Dendritic cell treated with granulocyte-macrophage colony-stimulating factor and Interleukin-4, amounts not matched to agents 40 ng/mL and 50 ng/mL, for 4 days (primary cell): Measurements from ENCODE around the gene SLC2A10.

Experiments
- H3K27ac Mint-ChIP-seq: one replicate; pipeline ENCODE4 v1.8.0; 2022; ENCODE audit warnings: mild to moderate bottlenecking, mixed read lengths
- H3K27me3 Mint-ChIP-seq: one replicate; pipeline ENCODE4 v1.8.0; 2022; ENCODE audit warnings: mild to moderate bottlenecking, mixed read lengths
- H3K36me3 Mint-ChIP-seq: one replicate; pipeline ENCODE4 v1.8.0; 2022; ENCODE audit warnings: low read depth, mixed read lengths
- H3K4me1 Mint-ChIP-seq: one replicate; pipeline ENCODE4 v1.8.0; 2022; ENCODE audit warnings: low read depth, mixed read lengths
- H3K4me3 Mint-ChIP-seq: one replicate; pipeline ENCODE4 v1.8.0; 2022; ENCODE audit warnings: mild to moderate bottlenecking, moderate library complexity, mixed read lengths
- H3K9me3 Mint-ChIP-seq: one replicate; pipeline ENCODE4 v1.8.0; 2022; ENCODE audit warnings: mixed read lengths
- intact Hi-C: fragments of 100-400 bp; cut with micrococcal nuclease; formaldehyde crosslinking; loops from one replicate; pipeline ENCODE4 v1.15.0; 2022

The SLC2A10 gene

DNA sequence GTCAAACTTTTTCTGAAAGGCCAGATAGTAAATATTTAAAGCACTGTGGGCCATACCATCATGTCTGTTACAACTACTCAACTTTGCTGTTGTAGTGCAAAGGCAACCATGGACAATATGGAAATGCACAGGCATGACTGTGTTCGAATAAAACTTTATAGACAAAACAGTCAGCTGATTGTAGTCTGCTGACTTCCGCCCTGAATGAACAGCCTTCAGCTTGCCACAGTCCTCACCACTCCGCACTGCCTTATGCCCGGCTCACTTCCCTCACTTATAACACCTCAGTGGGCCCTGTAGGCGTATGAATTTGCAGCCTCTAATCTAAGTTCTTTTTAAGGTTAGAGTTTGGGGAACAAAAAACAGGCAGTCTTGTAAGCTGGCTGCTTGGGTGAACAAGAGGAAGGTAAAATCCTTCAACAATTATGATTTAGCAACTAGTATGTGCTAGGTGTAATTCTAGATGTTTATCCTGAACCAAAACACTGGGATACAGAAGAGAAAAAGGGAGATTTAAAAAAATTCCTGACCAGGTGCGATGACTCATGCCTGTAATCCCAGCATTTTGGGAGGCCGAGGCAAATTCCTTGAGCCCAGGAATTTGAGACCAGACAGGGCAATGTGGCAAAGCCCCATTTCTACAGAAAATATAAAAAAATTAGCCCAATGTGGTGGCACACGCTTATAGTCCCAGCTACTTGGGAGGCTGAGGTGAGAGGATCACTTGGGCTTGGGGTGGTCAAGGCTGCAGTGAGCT, 6.8 kb upstream of the SLC2A10 start:
- Mint-ChIP-seq H3K27me3 (peaks cover 9% of the 10 kb centered on the region), H3K4me1 (no peaks in the 10 kb centered on the region), H3K9me3 (no peaks in the 10 kb centered on the region), H3K36me3 (no peaks in the 10 kb centered on the region), H3K27ac (no peak overlapping the region), H3K4me3 (no peak overlapping the region)
- intact Hi-C loops: no loop called here

DNA sequence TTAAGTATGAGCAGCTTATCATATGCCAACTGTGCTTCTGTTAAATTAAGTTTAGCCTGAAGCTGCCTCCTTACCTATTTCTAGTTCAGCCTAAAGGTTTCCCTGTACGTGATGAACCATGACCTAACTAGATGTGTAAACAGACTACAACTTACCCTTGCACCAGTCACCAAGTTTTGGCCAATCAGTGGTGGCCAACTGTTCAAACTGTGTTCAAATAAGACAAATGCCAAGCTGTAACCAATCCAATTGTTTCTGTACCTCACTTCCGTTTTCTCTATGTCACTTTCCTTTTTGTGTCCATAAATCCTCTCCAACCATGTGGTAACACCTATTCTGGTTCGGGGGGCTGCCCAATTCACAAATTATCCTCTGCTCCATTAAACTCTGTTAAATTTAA, 6.0 kb upstream of the SLC2A10 start:
- no peaks in the 10 kb centered on the region for H3K36me3 Mint-ChIP-seq
- peaks cover 12% of the 10 kb centered on the region for H3K27me3 Mint-ChIP-seq
- H3K4me1 Mint-ChIP-seq: no peaks in the 10 kb centered on the region
- no peak overlapping the region for H3K4me3 Mint-ChIP-seq
- no peak overlapping the region for H3K27ac Mint-ChIP-seq
- intact Hi-C loops: no loop called here
- no peaks in the 10 kb centered on the region for H3K9me3 Mint-ChIP-seq

GRCh38 chr20:46704714-46705377, 4.6 kb upstream of the SLC2A10 start:
- H3K4me1 Mint-ChIP-seq: peaks cover 9% of the 10 kb centered on the region
- peaks cover 22% of the 10 kb centered on the region for H3K27me3 Mint-ChIP-seq

DNA sequence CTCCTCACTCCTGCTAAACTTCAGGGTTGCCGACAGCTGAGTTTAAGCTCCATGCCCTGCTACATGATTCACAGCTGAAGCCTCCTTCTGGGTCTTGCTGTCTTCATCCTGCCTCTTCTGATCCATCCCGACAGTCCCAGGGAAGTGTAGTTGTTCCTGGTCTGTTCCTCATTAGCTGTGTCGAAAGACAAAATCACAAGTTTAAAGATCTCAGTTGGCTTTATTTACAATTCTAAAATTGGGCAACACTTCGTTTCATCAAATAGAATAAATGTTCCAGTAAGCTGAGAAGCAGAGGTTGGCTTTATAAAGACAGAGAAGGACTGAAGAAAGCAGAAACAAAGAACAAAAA, 4.1 kb upstream of the SLC2A10 start:
- Mint-ChIP-seq H3K9me3 (no peaks in the 10 kb centered on the region), H3K4me3 (no peak overlapping the region), H3K36me3 (no peaks in the 10 kb centered on the region), H3K4me1 (peaks cover 14% of the 10 kb centered on the region), H3K27ac (no peak overlapping the region), H3K27me3 (peaks cover 27% of the 10 kb centered on the region)
- intact Hi-C loops: no loop called here

More at GRCh38 chr20:46704714-46705377, 4.6 kb upstream of the SLC2A10 start:
- no peak overlapping the region for H3K4me3 Mint-ChIP-seq
- no peaks in the 10 kb centered on the region for H3K9me3 Mint-ChIP-seq
- intact Hi-C loops: no loop called here
- H3K27ac Mint-ChIP-seq: no peak overlapping the region
- no peaks in the 10 kb centered on the region for H3K36me3 Mint-ChIP-seq

DNA sequence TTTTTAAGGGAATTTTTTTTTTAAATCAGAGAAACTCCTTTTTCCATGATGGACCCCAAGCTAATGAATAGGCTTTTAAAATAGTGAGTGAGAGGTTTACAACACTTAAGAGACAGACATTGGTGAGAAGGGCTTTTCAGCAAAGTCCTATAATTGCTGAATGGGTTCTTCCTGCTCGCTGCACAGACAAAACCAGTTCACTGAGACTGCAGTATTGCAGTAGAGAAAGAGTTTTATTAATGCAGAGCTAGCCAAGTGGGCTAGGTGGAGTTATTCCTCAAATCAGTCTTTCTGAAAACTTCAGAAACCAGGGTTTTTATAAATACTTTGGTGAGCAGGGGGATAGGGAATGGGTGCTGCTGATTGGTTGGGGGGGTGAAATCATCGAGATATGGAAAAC, 3.2 kb upstream of the SLC2A10 start:
- Mint-ChIP-seq H3K4me3 (no peak overlapping the region), H3K36me3 (no peaks in the 10 kb centered on the region), H3K27ac (no peak overlapping the region), H3K4me1 (peaks cover 14% of the 10 kb centered on the region), H3K9me3 (no peaks in the 10 kb centered on the region), H3K27me3 (peaks cover 27% of the 10 kb centered on the region)
- intact Hi-C loops: no loop called here

DNA sequence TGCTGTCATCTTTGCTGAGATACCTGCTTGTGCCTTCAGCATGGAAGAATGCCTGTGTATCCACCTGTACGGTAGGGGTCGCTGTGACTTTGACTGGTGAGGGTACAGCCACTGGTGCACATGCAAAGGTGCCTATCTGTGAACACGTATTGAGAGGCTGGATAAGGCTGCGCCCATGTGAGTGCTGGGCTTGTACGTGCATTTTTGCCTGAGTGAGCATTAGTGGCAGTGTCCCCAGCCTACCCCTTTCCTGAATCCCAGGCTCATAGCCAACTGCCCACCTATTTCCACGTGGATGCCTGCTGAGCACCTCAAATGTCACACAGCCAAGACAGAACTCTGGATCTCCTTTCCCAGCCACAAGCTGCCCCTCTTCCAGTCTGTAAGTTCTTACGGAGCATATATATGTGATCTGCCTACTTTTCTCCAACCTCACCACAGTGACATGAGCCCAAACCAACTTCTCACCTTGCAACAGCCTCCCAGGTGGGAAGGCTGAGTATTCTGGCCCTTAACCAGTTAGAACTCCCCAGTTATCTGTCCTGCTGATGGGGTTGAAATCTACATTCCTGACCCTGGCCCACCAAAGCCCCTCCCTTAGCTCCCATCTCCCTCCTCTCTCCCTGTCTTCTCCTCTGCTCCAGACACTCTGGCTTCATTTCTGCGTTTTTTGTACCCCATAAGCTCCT, 1.1 kb upstream of the SLC2A10 start:
- Mint-ChIP-seq H3K27ac (no peak overlapping the region), H3K36me3 (no peaks in the 10 kb centered on the region), H3K27me3 (peaks cover 27% of the 10 kb centered on the region), H3K4me3 (no peak overlapping the region), H3K4me1 (peaks cover 14% of the 10 kb centered on the region), H3K9me3 (no peaks in the 10 kb centered on the region)
- intact Hi-C loops: no loop called here

DNA sequence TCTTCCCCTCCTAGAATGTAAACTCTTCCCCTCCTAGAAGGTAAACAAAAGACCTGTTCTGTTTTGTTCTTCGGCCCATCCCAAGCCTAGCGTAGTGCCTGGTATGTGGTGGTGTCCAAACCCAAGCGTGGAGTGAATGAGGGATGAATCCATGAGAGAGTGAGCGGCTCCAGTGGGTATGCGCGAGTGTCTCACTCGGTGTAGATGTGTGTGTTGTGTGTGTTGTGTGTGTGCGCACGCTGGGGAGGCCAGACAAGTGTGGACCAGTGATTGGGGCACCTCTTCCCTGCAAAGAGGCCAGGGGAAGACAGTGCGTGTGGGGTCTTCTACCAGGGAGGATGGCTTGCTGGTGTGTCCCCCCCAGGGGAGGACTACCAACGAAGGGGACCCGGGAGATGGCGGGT, 392 bp upstream of the SLC2A10 start:
- Mint-ChIP-seq H3K9me3 (no peaks in the 10 kb centered on the region), H3K27ac (peak overlapping the region; percentile 31), H3K27me3 (peaks cover 27% of the 10 kb centered on the region), H3K36me3 (no peaks in the 10 kb centered on the region), H3K4me3 (peak overlapping the region; percentile 71), H3K4me1 (peaks cover 14% of the 10 kb centered on the region)
- intact Hi-C loops: no loop called here

DNA sequence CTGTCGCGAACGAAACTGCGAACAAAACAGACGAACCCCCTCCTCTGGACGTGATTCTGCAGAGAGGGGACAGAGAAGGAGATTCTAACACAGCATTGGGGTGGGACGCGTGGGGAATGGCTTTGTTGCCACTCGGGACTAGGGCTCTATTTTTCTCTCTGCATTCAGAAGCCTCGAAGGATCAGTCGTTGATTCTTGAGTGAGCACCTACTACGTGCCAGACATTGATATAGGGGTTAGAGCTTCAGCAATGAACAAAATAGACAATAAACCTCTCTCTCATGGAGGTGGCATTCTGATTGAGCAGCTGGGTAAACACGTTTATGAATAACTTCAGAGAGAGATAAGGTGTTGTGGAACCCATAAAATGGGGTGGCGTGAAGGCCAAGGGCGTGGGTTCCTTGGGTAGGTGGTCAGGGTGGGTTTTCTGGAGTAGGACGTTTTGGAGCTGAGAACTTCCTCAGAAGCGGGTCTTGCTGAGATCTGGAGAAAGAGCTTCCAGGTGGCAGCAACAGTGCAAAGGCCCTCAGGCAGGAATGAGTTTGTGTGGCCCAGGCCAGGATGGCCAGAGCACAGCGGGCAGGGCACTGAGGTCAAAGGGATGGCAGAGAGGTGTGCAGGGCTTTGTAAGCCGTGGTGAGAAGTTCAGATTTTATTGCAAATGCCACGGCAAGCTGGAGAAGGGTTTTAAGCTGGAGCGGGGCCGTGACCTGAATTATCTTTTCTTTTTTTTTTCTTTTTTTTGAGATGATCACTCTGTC, 884 bp downstream of the SLC2A10 start:
- Mint-ChIP-seq H3K36me3 (no peaks in the 10 kb centered on the region), H3K4me3 (peak overlapping the region; percentile 79), H3K4me1 (peaks cover 18% of the 10 kb centered on the region), H3K27ac (peak overlapping the region; percentile 45), H3K27me3 (peaks cover 24% of the 10 kb centered on the region), H3K9me3 (no peaks in the 10 kb centered on the region)
- intact Hi-C loops: no loop called here

- intact Hi-C loops: no loop called here
- H3K27me3 Mint-ChIP-seq: peaks cover 21% of the 10 kb centered on the region
- no peak overlapping the region for H3K27ac Mint-ChIP-seq
These were observed 2.7 kb downstream of the SLC2A10 start for GRCh38 chr20:46712056-46712636.

DNA sequence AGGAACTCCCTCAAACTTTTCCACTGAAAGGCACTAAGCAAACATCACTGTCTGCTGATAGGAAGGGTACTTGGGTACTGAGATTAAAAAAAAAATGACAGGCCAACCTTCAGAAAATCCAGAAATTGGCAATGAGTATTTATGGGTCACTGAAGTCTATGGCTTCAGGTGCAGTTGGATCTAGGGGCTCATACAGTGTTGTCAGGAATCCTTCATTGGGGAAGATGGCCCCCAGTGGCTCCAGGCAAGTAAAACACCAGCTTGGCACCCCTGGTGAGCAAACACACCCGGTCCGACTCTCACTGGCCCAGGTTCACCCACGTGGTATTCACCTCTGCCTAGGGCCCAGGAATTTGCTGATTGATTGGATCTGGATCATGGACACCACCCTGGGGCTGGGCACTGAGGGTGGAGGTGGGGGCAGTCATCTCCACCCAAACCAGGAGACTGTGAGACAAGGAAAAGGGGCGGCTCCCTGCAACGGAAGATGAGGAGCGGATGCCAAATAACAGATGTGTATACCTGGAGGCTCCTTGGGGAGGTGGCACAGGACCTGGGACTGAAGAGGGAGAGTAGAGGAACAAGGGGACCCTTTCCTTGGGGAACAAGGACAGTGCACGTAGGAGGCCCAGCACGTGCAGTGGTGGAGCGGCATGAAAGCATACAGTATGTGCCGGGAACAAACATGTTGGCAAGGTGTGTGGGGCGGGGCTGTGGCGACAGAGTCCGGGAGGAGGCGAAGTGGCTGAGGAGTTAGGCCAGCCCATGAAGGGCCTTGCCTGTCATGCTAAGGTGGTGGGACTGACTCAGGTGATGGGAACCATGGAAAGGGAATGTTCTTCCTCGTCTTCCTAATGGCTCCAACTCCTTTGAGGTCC, 4.7 kb downstream of the SLC2A10 start:
- H3K4me3 Mint-ChIP-seq: no peak overlapping the region
- H3K4me1 Mint-ChIP-seq: peaks cover 18% of the 10 kb centered on the region
- no peak overlapping the region for H3K27ac Mint-ChIP-seq
- intact Hi-C loops: no loop called here
- H3K36me3 Mint-ChIP-seq: no peaks in the 10 kb centered on the region
- peaks cover 10% of the 10 kb centered on the region for H3K27me3 Mint-ChIP-seq
- no peaks in the 10 kb centered on the region for H3K9me3 Mint-ChIP-seq

More at GRCh38 chr20:46712056-46712636, 2.7 kb downstream of the SLC2A10 start:
- no peaks in the 10 kb centered on the region for H3K9me3 Mint-ChIP-seq
- H3K36me3 Mint-ChIP-seq: no peaks in the 10 kb centered on the region
- H3K4me1 Mint-ChIP-seq: peaks cover 23% of the 10 kb centered on the region
- no peak overlapping the region for H3K4me3 Mint-ChIP-seq

DNA sequence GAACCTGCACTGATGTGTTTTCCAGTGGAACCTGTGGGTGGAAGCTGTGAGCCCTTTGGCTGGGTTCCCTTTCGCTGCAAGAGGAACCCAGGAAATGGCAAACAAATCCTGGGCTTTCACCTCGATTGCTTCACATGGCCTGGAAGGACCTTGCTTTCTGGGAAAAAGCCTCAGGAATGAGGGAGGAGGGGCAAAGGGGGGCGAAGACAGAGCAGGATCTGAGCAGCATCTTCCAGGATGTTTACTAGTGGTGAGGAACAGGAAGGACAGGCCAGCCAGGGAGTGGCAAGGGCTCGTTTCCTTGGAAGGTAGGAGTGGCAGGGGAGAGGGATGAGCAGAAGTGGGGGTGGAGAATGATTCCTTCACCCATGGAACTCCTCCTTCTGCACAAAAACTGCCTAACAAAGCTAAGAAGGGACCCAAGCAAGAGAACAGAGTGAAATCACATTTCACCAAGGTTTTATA, 5.9 kb downstream of the SLC2A10 start:
- no peak overlapping the region for H3K27ac Mint-ChIP-seq
- intact Hi-C loops: no loop called here
- no peak overlapping the region for H3K4me3 Mint-ChIP-seq
- peaks cover 9% of the 10 kb centered on the region for H3K4me1 Mint-ChIP-seq
- no peaks in the 10 kb centered on the region for H3K36me3 Mint-ChIP-seq
- H3K27me3 Mint-ChIP-seq: peaks cover 3% of the 10 kb centered on the region
- peaks cover 6% of the 10 kb centered on the region for H3K9me3 Mint-ChIP-seq

DNA sequence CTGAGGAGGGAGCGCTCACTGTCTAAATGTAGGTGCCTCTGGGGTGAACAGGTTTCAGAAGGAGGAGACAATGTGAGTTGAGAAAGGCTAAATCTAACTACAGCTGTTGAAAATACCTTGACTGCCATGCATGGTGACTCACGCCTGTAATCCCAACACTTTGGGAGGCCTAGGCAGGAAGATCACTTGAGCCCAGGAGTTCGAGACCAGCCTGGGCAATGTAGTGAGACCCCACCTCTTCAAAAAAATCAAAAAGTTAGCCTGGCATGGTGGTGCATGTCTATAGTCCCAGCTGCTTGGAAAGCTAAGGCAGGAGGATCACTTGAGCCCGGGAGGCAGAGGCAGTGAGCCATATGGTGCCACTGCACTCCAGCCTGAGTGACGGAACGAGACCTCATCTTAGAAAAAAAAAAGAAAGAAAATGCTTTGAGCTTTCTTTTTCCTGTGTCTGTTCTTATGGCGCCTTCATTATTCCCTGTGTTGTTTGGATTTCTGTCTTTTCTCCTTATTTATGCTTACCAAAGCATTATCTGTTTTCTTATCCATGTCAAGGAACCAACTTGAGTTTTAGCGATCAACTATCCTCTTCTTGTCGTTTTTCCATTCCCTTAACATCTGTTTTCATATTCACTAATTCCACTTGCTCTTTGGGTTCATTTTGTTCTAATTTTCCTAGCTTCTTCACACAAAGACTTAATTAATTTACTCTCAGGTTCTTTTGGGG, 8.5 kb downstream of the SLC2A10 start:
- Mint-ChIP-seq H3K4me3 (no peak overlapping the region), H3K9me3 (peaks cover 9% of the 10 kb centered on the region), H3K27me3 (no peaks in the 10 kb centered on the region), H3K27ac (no peak overlapping the region), H3K4me1 (peaks cover 9% of the 10 kb centered on the region), H3K36me3 (no peaks in the 10 kb centered on the region)
- intact Hi-C loops: no loop called here
